LHCN-M2 (cell line): Measurements from ENCODE around the gene SKAP1. TPM values are rescaled to one million over a fixed set of nuclear protein-coding genes. Genes with fewer than 3 reads are reported as not detected.
"Not testable (repeated sequence)": the region's sequence is repeated elsewhere in the genome, so short reads cannot be mapped to it uniquely, and the experiment has no call there.

Experiments used
- DNase-seq: peaks from one replicate; pipeline ENCODE4 v3.0.0-alpha.2; 2012; ENCODE audit warnings: low read depth
- total RNA-seq: library from RNA; depleted of rRNA; stranded (reverse); fragments of >200 nt; gene quantifications from 2 replicates; pipeline ENCODE4 v1.2.3, GENCODE V29; 2014

Gene SKAP1
- total RNA-seq, 1 experiment from 2014 or later = 0.17 TPM

GRCh38 chr17:48246612-48247011 lies 183.4 kb downstream of the SKAP1 start:
- peak; percentile 75 for DNase-seq

DNA sequence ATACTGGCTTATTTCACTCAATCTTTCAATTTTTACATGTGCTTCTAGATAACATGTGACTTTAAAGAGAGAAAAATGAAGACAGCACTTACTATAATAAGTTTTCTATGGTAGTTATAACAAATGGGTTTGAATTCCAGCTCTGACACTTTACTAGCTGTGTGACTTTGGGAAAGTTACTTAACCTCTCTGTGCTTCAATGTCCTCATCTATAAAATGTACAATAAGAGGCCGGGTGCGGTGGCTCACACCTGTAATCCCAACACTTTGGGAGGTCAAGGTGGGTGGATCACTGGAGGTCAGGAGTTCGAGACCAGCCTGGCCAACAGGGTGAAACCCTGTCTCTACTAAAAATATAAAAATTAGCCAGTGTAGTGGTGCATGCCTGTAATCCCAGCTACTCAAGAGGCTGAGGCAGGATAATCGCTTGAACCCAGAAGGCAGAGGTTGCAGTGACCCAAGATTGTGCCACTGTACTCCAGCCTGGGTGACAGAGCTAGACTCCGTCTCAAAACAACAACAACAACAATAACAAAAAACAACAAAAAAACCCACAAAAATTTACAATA lies 184.5 kb downstream of the SKAP1 start:
- not testable (repeated sequence) for DNase-seq

DNA sequence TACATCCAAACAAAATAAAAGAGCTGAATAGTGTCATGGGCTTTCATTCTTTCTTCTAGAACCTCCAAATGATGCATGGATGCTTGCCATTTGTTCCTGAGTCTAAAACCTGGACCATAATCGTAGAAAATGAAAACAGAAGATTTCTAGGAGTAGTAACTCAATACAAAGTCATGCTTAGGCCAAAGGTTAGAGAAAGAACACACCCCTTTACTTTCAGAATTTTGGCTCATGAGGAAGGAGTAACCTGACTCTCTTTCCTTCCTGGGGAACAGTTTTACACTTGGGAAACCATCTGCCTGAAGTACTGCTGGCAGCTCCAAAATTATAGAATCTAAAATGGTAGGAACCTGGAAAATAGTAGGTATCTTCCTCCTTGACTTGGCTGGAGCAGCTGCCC lies 185.2 kb downstream of the SKAP1 start:
- peak; percentile 60 for DNase-seq

DNA sequence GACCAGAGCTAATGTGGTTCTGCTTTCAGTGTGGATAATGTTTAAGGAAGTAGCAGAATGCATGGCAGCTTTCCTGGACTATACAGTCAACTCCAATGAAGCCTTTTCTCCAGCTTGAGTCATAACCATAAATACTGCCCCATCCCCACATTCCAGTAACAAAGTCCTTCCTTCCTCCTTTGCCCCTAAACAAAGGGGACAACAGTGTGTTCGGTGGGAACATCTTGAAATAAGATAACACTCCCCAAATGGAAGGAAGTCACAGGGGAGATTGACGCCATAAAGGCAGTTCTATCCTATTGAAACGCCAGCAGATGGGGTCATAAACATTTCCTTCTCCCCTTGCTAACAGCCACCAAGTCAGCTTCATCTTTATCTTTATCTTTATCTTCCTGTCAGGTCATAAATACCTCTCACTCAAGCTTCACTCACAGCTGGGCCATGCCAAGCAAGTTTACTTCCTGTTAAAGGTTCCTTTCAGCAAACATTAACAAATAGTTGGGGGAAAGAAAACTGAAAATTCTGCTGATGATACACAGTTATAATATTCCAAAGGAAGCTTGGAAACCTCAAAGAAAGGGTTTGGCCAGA lies 185.8 kb downstream of the SKAP1 start:
- DNase-seq = peak; percentile 69

- no peak for DNase-seq
These were observed 188.1 kb downstream of the SKAP1 start for GRCh38 chr17:48241770-48242497.

DNA sequence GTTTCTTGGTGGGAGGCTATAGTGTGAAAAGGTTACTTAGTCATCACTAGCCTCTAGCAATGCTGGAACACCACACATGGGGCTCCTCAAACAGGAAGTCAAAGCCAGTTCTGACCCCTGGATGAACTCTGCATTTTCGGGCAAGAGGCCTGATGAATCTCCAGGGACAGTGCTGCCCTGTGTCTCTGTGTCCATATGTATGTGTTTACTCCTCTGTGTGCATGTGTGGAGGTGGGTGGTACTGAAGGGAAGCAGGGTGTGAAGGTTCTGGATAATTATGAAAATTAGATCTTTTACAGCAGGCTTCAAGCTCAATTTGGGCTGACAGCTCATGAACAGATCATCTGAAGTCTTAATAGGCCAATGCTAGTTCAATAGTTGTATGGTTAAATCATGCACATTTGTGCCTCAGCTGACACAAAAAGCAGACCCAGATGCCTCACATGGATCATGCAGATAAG lies 188.9 kb downstream of the SKAP1 start:
- DNase-seq = peak; percentile 95

- peak; percentile 78 for DNase-seq
These were observed 189.4 kb downstream of the SKAP1 start for GRCh38 chr17:48240562-48241130.

- no peak for DNase-seq
These were observed 189.9 kb downstream of the SKAP1 start for GRCh38 chr17:48240122-48240521.

DNA sequence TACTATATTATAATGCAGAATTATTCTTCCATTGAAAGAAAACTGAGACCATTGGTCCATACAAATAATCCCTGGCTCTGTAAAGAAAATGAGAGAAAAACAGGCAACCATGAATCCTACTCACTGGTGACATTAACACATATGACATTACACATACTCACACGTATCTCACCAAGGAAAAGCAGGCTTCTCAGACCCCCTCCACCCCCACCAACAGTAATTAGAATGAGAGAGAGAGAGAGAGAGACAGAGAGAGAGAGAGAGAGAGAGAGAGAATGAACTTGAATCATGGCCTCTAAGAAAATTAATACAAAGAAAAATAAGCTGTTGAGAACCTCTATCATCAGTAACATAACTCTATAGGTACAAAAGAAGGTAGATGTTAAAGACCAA lies 190.4 kb downstream of the SKAP1 start:
- no peak for DNase-seq

GRCh38 chr17:48238933-48239602 lies 190.9 kb downstream of the SKAP1 start:
- DNase-seq = no peak

GRCh38 chr17:48237456-48237855 lies 192.6 kb downstream of the SKAP1 start:
- no peak for DNase-seq

GRCh38 chr17:48236681-48237134 lies 193.3 kb downstream of the SKAP1 start:
- DNase-seq = peak; percentile 86

GRCh38 chr17:48234922-48235321 lies 195.1 kb downstream of the SKAP1 start:
- DNase-seq = no peak

DNA sequence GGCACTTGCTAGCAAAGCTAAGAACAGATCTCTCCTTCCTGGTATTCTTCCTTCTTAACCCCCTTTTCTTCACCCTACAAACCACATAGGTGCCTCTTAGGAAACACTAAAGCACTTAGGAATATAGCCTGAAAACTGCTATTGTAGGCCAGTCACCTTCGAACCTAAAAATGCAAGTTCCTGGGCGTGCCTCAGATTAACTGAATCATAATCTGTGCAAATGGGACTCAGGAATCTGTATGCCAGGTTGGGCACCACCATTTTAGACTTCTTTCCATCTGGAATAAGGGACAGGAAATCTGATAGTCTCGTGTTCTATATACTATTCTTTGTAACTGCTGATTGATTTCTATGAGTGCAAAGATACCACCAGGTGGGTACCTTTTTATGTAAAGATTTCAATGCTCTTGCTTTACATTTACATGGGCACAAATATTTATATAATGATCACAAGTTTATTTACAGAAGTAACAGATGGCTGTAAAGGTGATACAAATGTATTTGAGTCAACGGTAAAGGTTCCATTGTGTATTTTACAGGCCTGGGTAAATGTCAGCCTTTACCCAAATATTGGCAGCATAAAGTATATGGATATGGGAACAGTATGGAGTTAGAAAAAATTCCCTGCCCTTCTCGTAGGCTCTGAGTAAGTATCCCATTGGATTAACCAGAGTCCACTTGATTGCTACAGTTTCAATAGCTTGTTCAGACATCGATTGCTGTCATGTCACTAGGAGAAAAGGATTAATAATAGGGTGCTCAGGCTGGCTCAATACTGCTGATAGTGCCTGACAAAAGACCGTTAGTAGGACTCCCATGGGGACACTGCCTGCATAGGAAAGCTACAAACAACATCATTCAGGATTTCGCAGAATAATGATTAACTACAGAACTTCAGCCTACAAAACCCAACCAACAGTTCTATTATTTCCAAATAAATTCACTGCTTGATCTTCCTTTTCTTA lies 197.7 kb downstream of the SKAP1 start:
- DNase-seq = no peak

- DNase-seq = no peak
These were observed 200.1 kb downstream of the SKAP1 start for GRCh38 chr17:48229936-48230335.

DNA sequence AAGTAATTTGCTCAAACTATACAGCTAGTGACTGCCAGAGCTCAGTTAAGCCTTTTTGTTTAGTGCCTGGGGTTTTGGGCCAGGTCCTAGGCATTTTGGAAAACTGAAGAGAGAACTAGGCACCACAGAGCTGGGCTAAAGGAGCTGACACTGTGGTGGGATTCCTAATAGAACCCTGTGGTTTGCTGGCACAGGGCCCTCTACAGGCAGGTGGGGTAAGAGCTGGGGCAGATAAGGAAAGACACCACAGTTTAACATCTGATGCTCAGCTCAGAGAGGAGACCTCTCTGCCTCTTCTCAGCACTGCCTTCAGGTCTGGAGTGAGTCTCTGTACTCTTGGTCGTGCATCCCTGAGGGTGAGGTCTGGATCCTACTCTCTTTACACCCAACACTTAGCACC lies 201.3 kb downstream of the SKAP1 start:
- DNase-seq = no peak

- DNase-seq = peak; percentile 78
These were observed 204.1 kb downstream of the SKAP1 start for GRCh38 chr17:48225725-48226567.

DNA sequence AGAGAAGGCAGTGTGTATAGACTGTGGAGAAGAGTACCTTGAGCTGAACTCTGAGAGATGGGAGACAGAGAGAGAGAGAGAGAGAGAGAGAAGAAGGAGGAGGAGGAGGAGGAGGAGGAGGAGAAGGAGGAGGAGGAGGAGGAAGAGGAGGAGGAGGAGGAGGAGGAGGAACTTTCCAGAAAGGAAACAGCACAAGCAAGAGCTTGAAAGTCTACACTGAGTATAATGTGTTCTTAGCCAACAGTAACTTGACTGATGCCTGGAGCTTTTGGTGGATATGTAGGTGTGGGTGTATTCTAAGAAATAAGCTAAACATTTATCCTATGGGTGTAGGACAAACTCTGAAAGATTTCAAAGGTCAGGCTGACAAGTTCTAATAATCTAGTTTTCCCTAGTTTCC lies 206.1 kb downstream of the SKAP1 start:
- no peak for DNase-seq

DNA sequence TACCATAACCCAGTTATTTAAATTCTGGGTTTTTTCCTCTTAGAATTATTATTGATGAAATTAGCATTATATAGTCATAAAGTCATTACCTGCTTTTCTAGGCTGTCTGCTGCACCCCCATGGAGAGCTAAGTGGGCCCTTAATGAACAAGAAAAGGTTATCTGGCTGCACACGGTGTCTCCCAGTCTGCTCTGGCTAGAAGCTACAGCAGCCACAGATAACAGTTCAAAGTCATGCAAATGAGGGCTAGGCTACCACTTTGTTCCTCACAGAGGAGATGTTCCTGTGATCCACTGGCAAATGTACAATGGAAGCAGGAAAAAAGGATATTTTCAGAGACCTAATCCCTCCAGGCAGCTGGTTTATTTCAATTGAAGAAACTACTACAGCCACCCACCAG lies 210.4 kb downstream of the SKAP1 start:
- no peak for DNase-seq
